ENCODE data around the gene LAMA2.

LAMA2 gene

DNA sequence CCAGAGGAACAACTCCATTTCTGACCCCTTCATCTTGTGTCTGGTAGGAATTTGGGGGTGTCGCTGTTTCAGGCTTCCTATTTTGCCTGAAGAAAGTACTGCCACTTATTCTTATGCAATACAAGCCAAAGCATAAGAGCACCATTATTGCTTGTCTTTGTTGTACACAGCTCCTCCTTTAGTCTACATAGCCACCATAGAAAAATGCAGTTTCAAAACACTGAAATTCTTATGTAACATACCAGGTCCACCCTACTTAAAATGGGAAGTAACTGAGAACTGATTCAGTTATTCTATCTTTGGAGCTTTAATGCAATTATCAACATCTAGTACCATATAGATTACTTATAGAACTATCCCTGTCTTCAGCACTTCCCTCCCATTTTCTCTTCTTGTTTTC, 571.5 kb downstream of the LAMA2 start:
- DNase-seq (ENCODE audit: low read depth): no peak

DNA sequence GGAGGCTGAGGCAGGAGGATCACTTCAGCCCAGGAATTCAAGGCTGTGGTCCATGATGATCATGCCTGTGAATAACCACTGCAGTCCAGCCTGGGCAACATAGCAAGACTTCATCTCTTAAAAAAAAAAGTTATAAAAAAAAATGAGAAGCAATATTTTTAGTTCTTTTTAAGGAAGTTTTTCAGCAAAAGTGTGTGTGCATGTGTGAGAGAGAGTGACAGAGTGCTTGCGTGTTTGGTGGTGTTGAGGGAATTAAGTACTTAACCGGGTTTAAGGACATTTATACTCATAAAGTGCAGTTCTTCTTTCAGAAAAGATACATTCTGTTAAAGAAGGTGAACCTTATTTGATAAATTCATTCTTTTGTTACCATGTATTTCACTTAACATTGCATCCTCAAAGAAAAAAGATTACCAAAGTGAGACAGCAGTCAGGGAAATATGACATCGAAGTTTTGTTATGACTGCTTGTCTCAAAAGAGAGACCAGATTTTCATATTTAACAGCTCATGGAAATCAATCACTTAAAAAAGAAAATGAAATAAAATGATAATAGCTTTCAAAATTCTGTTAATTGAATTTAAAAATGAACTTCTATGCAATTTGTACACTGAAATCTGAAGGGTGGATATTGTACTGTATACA, 572.3 kb downstream of the LAMA2 start:
- DNase-seq (ENCODE audit: low read depth): no peak

DNA sequence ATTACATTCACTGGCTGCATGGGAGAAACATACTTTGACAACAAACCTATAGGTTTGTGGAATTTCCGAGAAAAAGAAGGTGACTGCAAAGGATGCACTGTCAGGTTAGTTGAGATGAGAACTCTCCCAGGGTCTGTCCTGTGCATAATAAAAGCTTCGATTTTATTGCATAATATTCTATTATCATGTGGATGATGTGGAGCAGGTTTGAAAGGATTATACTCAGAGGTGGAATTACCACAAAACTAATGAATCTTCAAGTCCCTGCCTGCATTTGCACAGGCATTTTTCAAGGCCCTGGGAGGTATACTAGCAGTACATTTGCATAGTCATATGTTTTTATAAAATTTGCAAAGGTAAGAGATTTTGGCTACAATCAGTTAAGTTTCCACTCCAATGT, 577.3 kb downstream of the LAMA2 start:
- no peak for DNase-seq (ENCODE audit: low read depth)

DNA sequence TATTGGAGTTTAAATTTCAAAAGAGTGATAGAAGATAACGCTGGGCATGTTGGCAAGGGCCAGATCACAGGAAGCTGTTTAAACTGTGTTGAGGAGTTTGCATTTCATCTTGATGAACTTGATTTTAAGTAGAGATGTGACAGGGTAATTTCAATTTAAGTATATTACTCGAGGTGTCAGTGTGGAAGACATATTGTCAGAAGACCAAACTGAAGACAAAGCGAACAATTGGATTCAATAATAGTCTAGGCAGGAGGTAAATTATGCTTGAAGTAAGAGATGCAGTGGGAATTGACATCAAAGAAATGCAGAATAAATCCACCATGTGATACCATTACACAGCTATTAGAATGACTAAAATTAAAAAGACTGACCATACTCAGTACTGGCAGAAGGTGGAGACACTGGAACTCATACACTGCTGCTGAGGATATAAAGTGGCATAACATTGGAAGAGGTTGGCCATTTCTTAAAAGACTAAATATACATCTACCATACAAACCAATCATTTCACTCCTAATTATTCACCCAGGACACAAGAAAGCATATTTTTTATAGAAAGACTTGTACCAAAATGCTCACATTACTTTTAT, 586.2 kb downstream of the LAMA2 start:
- peak; percentile 39 for DNase-seq (ENCODE audit: low read depth)

DNA sequence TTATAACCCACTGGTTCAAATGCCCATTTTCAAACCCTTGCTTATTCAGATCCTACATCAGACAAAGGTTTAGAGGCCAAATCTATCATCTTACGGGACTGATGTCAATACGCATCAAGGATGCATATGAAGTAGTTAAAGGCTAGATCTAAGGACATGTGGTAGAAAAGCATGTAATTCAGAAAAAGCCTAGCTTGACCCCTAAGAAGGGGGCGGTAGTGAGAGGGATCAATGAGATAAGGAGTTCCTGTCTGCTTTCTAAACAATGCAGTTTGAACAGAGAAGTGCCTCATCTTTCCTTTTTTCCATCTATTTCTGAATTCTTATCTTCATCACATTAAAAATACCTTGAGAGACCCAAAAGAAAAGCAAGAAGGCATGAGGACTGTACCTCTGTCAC, 589.3 kb downstream of the LAMA2 start:
- no peak for DNase-seq (ENCODE audit: low read depth)

DNA sequence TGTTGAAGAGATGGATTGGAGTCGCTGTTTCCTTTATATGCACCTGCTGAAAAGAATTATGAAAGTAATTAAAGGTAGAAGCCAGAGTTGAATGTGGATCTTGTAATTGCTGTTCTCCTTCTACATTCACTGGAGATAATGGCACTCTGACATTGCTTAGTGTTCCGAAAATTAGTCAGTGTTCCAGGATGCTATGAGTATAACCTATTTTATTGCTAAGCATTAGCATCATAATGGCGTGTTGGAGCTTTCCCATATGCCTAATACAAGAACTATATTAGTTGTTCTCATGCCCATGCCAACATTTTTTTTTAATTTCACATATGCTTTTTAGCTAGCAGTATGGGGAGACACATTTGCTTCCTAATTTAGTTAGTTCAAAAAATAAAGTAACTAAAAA, 590.6 kb downstream of the LAMA2 start:
- no peak for DNase-seq (ENCODE audit: low read depth)

DNA sequence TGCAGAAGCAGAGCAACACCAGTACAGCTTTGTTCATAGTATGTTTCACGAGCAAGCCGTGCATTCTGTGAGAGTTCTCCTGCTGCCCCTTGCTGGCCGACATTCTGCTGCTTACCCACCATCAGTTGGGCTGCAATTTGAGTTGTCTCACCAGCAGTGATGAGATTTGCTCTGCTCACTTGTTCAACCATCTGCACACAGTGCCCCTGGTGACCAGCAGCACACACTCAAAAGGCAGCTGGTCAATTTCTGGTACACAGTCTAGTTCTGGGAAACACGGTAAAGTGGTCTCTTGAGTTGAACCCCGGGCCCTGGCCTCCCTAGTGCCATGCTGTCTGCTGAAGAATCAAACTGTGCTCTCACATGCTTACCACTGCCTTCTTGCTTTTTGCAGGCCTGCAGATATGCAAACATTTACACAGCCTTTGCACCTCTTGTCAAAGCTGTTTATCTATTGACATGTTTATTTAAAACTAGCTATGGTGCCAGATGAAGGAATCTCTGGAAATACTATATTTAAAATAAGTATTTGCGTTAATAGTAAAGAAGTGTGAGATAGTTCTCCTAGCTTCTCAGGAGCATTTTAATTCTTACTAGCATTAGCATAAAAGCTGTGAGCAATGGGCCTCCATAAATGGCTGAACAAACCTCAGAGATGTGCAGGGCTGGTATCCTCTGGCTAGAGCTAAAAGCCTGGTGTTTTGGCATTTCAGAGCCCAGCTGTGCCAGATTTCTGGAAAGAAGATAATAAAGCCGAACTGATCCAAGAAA, 592.7 kb downstream of the LAMA2 start:
- no peak for DNase-seq (ENCODE audit: low read depth)

DNA sequence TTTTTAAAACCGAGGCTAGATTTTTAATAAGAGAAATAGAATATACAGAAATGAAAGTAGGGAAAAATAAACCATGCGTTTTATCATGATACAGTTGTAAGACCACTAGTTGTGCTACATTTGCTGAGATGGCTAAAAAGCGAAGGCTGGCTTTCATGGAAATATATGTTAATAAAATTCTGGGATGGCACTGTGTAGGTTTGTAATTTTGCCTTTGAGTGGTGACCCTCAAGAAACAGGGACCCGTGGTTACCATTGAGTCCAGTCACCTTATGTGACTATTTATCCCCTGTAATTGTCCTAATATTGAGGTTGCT, 593.3 kb downstream of the LAMA2 start:
- DNase-seq (ENCODE audit: low read depth): no peak

DNA sequence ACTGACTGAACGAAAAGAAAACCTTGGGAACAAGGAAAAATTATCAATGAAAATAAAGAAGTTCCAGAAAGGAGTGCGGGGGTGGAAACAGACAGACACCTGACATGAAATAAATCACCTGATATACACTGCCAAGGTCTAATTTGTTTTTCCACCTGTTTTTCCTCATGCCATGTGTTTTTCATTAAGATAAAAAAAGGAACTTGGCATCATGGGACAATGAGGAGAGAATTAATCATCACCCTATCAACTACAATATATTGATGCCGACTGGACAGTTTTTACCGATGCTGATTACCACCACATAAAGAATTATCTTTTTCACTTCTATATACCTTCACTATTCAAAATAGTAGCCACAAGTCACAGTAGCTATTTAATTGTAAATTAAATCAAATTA, 593.9 kb downstream of the LAMA2 start:
- no peak for DNase-seq (ENCODE audit: low read depth)

DNA sequence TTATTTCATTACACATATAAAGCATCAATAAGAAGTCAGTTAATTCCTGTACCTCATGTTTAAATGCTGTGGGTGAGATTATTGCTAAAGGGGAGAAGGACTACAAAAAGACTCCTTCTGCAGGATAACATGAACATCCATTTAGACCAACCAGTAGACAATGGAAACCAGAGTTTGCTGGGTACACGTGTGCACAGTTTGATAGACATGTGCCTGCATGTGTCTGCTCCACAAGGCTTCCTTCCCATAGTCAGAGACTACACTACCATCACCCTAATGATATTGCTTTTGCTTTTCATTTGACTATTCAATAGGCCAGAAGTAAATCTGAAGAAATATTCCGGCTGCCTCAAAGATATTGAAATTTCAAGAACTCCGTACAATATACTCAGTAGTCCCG, 595.4 kb downstream of the LAMA2 start:
- no peak for DNase-seq (ENCODE audit: low read depth)

DNA sequence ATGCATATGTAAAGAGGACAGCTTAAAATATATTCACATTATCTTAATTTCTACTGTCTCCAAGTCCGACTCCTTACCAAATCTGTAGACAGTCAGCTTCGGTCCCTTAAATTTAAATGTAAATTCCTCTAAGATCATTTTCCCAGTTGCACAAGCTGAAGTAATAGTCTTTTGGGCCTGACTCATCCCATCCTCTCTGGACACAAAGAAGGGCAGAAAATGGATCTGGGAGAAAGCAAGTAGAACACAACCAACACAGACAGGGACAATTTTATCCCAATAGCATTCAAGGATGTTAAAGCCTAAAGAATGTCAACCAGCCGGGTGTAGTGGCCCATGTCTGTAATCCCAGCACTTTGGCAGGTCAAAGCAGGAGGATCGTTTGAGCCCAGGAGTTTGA, 598.8 kb downstream of the LAMA2 start:
- DNase-seq (ENCODE audit: low read depth): peak; percentile 12

DNA sequence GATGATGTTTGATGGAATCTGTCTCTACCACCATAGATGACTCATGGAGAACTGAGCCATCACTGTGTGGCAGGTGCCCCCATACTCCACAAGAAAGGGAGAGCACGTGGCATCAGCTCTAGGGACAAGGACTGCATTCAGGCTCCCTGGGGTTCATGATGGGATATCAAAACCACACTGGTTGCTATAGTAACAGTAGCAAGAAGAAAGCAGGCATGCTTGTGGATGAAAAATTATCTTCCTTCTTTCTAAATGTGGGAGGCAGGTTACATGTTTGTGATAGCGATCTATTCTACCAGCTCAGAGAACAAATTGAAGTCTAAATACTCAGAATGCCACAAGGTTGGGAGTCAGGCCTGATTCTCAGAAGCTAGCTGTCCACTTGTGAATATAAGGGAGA, 602.8 kb downstream of the LAMA2 start:
- DNase-seq (ENCODE audit: low read depth): peak; percentile 7

DNA sequence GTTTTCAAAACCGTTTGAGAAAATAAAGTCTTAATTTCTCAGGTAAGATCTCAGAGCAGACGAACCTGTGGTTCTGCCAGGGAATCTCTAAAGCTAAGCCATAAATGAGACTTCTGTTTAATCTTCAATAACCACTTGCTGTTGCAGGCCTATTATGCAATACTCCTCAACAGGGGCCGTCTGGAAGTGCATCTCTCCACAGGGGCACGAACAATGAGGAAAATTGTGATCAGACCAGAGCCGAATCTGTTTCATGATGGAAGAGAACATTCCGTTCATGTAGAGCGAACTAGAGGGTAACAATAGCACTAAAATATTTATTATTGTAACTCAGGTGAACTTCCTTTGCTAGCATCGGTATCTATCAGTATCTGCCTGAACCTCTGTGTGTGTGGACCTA, 603.4 kb downstream of the LAMA2 start:
- DNase-seq (ENCODE audit: low read depth): no peak

DNA sequence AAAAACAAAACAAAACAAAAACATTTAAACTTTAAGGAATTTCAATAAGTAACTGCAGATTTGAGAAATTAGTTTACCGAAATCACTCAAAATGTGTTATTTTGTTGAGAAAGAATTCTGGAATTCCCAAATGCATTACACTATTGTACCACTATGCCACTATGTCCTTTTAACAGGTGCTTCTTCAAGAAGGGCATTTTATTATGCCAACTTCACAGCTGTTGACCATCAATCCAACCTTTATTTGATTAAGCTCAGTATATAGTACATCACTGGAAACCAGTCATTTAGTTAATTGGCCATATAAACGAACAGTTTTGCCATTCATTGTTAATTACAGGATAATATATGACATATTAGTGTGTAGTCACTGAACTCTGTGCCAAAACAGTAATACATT, 605.4 kb downstream of the LAMA2 start:
- DNase-seq (ENCODE audit: low read depth): no peak

DNA sequence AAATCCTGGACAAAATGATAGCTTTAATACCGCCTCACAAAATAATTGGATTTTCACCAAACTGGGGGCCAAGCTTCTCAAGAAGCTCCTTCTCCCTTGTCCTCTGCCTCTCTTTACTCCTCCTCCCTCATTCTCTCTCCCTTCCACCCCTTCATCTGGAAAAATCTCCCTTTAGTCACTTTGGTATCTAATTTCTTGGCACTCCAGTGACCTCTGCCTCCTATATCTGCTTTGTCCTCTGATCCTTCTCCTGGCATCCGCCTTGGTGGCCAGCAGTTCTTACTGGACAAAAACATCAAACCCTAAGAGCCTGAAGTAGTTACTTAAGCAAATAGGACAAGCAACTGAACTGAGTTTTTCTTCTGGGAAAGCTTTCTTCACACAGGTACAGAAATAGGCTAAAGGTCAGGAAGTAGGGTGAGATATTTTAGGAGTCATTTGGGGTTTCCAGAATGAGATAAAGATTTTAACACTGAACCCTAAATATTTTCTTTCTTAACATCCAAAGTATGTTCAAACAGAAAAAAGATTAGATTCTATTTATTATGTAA, 606.4 kb downstream of the LAMA2 start:
- no peak for DNase-seq (ENCODE audit: low read depth)

DNA sequence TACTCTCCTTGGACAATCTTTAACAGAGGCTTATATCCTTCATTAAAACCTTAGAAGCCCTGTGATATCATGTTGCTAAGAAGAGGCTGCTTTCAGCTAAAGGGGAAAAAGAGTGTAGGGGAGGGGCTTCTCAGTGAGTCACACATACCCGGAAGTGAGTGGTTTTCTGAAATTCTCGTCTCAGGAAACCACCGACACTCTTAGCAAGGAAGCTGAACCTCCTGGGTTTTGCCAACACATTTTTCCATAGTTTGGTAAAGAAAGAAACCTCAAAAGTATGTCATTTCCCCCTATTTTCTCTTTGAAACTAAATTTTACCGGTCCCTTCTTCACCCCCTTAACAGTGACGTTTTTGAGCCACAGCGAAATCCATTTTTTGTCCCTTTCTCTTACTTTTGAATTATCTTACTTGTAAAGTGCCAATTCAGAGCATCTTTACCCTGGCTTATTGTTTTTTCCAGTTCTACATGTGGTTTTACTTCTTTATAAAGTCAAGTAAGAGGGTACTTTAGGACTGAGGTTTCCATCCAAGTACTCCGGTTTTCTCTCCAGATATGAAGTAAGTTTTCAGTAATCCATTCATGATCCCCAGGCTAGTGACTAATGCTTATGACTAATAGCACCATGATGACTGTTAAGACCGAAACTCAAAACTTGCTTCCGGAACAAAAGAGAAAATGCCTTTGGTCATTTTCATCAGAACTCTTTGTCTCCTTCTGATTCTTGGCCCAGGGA, 607.8 kb downstream of the LAMA2 start:
- peak; percentile 98 for DNase-seq (ENCODE audit: low read depth)

DNA sequence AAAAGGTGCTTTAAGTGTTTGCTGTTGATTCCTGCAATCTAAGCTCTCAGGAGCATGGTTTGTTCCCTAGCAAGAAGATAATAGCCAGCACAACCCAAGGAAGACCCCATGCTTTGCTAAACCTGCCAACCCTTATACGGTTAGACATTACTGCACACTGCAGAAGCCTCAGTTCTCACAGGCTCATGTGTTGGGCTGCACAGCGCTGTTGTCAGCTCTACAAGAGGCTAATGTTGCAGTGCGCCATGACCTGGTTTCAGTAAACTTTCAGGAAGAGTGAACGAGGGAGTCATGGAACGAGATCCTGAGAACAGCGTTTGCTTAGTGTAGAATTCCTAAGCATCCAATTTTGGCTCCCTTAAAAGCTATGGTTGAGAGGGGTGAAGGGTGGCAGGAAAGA, 608.5 kb downstream of the LAMA2 start:
- no peak for DNase-seq (ENCODE audit: low read depth)

DNA sequence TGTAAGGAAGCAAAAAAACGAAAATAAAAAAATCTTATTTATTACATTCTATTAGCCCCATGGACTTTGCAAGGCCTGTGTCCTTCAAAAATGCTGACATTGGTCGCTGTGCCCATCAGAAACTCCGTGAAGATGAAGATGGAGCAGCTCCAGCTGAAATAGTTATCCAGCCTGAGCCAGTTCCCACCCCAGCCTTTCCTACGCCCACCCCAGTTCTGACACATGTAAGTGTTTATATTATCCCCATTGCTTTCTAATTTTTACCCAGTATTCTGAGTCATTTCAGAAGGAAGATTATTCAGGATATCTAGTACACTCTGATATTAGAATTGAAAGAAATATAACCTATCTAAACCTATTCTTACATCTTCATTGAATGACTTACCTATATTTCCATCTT, 609.3 kb downstream of the LAMA2 start:
- DNase-seq (ENCODE audit: low read depth): peak; percentile 62

DNA sequence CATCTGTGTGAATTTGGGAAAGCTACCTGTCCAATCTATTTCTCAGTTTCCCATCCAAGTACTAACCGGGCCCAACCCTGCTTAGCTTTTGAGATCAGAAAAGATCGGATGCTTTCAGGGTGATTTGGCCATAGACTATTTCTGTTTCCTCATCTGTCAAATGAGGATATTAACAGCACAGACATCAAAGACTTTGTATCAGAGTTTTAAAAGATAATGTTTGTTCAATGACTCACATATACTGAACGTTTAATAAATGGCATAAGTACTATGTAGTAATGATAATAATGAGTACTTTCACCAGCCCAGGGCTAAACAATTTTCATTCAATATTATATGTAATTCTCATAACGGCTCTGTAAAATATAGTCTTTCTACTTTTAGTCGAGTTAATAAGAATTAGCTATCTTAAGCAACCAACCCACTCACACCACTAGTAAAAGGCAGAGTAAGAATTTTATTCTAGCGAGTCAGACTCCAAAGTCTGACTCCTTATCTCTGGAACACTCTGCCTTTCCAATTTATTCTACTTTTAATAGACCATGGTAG, 610.5 kb downstream of the LAMA2 start:
- peak; percentile 54 for DNase-seq (ENCODE audit: low read depth)

DNA sequence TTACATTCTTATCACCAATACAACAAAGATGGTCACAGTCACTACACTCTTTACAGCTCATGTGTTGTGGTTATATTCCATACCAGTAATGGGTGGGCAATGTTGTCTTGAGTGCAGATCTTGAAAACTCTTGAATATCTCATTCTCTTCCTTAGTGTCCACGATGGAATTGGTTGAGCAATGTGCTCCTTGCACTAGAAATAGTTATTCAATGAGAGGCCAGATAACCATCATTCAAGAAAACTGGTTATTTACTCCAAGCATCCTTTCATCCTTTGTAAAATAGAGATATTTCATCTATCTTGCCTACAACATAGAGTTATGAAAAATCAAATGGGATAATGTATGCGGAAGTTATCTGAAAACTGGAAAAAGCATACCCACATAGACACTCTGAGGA, 611.2 kb downstream of the LAMA2 start:
- peak; percentile 30 for DNase-seq (ENCODE audit: low read depth)

DNA sequence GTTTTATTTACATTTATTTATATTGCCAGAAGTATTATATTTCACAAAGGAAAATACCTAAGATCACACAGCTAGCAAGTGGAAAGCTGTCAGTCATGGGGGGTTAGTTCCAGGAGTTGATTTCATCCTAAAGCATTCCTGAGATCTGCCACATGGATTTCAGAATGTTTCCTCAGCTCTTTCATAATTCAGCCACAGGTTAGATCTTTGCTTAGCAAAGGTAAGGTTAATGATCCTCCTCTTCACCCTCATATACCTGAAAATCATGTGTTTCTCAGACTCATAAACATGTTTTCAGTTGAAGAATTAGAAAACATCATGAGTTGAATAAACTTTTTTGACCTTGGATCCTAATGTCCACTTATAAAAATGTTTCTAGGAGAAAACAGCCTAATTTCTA, 611.6 kb downstream of the LAMA2 start:
- no peak for DNase-seq (ENCODE audit: low read depth)

DNA sequence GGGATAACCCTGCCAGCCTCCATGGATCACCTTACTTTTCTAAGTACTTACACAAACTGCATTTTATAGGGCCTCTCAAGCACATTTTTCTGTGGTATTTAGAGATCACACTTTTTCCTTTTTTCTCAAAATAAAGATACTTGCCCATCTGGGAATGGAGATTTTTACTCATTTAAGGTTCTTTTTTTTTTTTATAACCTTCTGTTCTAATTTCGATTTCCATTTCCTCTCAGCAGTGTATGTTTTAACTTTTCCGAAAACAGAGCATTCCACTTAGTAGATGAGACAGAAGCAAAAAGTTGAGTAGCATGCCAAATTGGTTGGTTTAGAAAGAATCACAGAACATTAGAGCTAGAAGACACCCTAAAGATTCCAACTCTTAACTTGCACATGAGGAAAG, 612.7 kb downstream of the LAMA2 start:
- no peak for DNase-seq (ENCODE audit: low read depth)

All from ELR (cell line).